ENCODE results near the gene ACKR3.
A peak's percentile ranks its signal among the peaks of the same experiment; 100 is the strongest.

ACKR3 gene

GRCh38 chr2:236558993-236559978 is 10.3 kb upstream of the ACKR3 start:
- DNase-seq (ENCODE audit: low read depth) = no peak
- no peak for TF ChIP-seq CTCF (IDR thresholded peaks at IDR 0.05; ENCODE audit: low read depth, low read length, missing control alignments)
- no peak overlapping the region for H3K4me3 ChIP-seq (ENCODE audit: low read depth, low read length)

DNA sequence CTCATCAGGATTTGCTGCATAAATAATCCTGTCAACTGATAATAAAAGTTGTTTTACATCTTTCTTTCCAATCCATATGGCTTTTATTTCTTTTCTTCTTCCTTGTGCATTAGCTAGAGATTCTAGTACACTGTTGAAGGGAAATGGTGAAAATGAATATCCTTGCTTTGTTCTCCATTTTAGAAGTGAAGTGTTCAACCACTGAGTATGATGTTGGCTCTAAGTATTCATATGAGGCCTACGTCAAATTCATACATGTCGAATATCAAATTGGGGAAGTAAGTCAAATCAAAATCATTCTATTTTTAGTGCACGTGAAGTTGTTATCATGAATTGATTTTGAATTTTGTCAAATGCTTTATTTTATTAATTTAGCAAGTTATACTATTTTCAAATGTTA is 7.8 kb upstream of the ACKR3 start:
- TF ChIP-seq CTCF (IDR thresholded peaks at IDR 0.05; ENCODE audit: low read depth, low read length, missing control alignments) = no peak
- no peak overlapping the region for H3K4me3 ChIP-seq (ENCODE audit: low read depth, low read length)
- no peak for DNase-seq (ENCODE audit: low read depth)

DNA sequence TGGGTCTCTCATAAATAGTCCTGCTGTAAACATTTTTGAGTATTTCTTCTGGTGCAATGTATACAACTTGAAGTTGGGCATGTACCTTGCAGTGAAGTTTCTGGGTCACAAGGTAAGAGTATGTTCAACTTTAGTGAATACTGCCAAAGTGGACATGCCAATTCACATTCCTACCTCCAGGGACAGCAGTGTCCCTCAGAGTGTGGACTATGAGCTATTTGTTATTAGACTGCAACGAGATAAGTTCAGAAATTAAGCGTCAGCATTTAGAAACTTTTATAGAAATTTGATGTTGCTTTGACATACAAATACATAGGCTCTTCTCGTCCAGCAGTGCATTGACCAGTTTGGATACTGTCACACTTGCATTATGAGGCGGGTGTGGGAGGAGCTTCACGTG is 7.2 kb upstream of the ACKR3 start:
- no peak overlapping the region for H3K4me3 ChIP-seq (ENCODE audit: low read depth, low read length)
- DNase-seq (ENCODE audit: low read depth) = no peak
- peak; percentile 16 for TF ChIP-seq CTCF (IDR thresholded peaks at IDR 0.05; ENCODE audit: low read depth, low read length, missing control alignments)

GRCh38 chr2:236563953-236564352 is 5.7 kb upstream of the ACKR3 start:
- DNase-seq (ENCODE audit: low read depth) = no peak
- no peak for TF ChIP-seq CTCF (IDR thresholded peaks at IDR 0.05; ENCODE audit: low read depth, low read length, missing control alignments)
- no peak overlapping the region for H3K4me3 ChIP-seq (ENCODE audit: low read depth, low read length)

DNA sequence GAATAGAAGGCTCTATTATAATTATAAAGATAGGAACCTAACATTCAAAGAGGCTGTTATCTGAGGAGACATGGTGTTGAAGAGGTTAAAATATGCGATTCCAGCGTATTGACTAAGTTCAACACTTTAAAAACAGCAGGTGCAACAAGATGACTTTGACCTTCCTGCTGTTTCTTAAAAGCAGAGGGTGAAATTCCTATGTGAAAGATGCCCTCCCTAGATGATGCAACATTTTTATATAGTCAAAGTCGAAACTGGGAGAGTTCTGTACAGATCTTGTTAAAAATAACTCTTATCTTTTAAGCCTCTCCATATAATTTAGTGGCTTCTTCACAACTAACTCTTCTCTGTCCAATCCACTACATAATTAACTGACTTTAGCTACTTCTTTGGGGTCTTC is 4.4 kb upstream of the ACKR3 start:
- H3K4me3 ChIP-seq (ENCODE audit: low read depth, low read length) = no peak overlapping the region
- DNase-seq (ENCODE audit: low read depth) = no peak
- TF ChIP-seq CTCF (IDR thresholded peaks at IDR 0.05; ENCODE audit: low read depth, low read length, missing control alignments) = no peak

DNA sequence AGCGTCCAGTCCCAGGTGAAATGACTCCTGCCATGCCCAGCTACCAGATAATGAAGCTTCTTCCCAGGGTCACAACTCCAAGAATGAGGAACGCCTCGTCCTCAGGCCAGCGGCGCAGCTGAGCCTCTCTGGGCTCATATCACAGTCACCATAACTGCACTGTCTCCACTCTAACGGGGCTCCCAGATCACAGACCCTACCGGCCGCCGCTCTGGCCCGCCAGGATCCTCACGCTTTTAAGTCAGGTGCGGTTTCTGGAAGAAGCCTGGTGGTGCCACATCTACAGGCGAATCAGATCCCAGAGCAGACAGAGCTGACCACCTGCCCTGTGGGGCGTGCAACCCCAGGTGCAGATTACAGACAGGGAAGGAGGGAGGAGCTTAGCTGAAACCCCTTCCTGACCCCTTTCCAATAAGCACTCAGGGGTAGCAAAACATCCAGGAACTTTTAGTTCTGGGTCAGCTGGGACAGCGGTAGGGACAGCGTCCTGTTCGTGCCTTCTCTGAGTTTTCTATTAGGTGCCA is 3.7 kb upstream of the ACKR3 start:
- no peak for DNase-seq (ENCODE audit: low read depth)
- H3K4me3 ChIP-seq (ENCODE audit: low read depth, low read length) = no peak overlapping the region
- TF ChIP-seq CTCF (IDR thresholded peaks at IDR 0.05; ENCODE audit: low read depth, low read length, missing control alignments) = no peak

Measured in GM12864 (cell line).